Cardiac fibroblast (primary cell): ENCODE results near the gene NOS2.
A peak's percentile ranks its signal among the peaks of the same experiment; 100 is the strongest.

Experiments
- DNase-seq, 2 donors: peaks; one replicate each; pipeline versions ENCODE4 v3.0.0 to v3.0.0-alpha.2; 2010; ENCODE audit warnings: low read depth in 2 of 2
- H3K4me3 ChIP-seq, 2 donors: replicated peaks in 1 of 2; 1 replicate in 1 of 2; 2 replicates in 1 of 2; pipeline ENCODE4 v1.5.1; 2011; ENCODE audit warnings: low read depth in 2 of 2, low read length in 2 of 2, mild to moderate bottlenecking in 2 of 2, moderate library complexity in 1 of 2
- TF ChIP-seq, protein P1 (sequence below): IDR thresholded peaks from one replicate; pipeline ENCODE4 v1.5.1; 2011; ENCODE audit warnings: low read depth, mild to moderate bottlenecking, low read length, inconsistent platforms

Gene NOS2

DNA sequence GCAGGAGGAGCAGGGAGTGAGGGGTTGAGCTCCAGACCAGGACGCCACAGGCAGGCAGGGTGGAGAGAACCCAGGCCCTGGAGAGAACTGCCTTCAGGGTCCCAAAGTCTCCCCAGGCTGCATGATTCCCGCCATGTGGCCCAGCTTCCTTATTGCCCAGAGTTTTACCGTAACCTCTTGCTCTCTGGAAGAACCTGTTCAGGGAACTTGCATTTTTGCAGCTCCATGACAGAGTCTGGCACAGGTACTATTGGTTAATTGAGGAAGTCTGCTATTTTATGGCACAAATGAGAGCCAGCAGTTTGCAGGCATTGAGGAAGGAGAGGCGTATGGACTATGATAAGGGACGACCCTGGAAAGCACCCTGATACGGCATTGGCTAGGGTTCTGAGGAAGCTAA lies 11.6 kb upstream of the NOS2 start:
- TF ChIP-seq, protein P1, sequence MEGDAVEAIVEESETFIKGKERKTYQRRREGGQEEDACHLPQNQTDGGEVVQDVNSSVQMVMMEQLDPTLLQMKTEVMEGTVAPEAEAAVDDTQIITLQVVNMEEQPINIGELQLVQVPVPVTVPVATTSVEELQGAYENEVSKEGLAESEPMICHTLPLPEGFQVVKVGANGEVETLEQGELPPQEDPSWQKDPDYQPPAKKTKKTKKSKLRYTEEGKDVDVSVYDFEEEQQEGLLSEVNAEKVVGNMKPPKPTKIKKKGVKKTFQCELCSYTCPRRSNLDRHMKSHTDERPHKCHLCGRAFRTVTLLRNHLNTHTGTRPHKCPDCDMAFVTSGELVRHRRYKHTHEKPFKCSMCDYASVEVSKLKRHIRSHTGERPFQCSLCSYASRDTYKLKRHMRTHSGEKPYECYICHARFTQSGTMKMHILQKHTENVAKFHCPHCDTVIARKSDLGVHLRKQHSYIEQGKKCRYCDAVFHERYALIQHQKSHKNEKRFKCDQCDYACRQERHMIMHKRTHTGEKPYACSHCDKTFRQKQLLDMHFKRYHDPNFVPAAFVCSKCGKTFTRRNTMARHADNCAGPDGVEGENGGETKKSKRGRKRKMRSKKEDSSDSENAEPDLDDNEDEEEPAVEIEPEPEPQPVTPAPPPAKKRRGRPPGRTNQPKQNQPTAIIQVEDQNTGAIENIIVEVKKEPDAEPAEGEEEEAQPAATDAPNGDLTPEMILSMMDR: no peak
- DNase-seq: no peak
- H3K4me3 ChIP-seq: no peak overlapping the region

DNA sequence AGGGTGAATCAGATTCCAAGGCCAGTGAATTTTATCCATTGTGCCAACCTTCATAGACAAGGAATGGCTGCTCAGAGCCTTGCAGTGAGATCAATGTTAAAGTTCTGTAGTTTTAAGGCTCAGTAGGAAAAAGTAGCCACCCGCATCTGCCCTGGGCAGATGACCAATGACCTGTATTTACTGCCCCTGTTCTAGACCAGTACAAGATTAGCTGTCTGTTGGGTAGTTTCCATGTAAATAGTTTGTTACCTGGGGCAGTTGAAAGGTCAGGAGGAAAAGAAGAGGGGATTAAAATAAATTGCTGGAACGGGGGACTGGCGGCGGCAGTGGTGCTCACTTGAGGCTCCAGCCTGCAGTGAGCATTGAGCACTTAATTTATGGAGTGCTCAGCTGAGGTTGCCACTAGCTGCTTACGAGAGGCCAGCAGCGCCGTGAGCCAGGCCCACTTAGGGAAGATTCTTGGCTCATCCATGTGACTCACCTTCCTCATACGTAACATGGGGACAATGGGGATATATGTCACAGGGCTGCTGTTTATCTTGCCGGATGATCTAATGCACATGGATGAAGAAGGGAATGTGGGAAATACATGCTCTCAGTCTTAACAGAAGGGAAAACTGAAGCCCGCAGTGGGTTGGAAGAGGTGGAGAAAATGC lies 10.7 kb upstream of the NOS2 start:
- TF ChIP-seq, protein P1: no peak
- H3K4me3 ChIP-seq: no peak overlapping the region

DNA sequence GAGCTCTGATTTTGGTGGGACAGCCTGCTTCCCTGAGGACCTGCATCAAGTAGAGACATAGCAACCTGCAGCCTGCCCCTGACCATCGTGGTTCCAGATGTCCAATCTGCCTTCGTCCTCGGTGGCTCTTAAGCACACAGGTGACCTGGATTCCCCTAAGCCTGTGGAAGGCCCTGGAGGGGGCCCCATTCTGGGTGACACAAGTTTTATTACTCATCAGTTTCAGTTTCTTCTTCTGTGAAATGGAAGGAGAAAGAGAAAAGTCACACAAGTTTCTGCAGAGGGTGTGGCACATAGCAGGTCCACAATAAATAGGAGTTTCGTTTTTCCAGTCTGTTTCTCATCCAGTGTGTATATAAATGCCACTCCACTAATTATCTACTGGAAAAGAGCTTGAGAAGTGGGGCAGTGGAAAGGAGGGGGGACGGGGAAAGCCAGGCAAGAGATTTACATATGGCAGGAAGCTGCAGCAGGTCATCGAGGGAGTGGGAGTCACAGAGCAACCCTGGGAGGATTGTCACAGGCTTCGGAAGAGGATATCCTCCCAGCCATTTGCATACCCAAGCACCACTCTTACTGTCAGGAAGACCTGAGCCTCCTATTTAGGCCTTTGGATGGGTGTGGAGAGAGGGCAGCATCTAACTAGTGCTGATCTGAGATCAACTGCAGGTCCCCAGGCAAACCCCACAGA lies 10.0 kb upstream of the NOS2 start:
- H3K4me3 ChIP-seq: no peak overlapping the region
- no peak for DNase-seq
- TF ChIP-seq, protein P1: no peak

More for the DNA sequence above, 10.7 kb upstream of the NOS2 start:
- peak in 1 of 2 donors; percentile 49 for DNase-seq

DNA sequence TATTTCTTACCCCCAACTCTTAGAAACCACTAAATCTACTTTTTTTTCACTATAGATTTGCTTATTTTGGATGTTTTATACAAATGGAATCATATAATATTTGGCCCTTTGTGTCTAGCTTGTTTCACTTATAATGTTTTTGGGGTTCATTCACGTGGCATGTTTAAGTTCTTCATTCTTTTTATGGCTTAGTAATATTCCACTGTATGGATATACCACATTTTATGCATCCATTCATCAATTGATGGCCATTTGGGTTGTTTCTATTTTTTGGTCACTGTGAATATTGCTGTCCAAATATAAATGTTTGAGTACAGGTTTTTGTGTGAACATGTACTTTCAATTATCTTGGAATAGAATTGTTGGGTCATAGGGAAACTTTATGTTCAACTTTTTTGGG lies 9.2 kb upstream of the NOS2 start:
- TF ChIP-seq, protein P1: no peak
- DNase-seq: no peak
- H3K4me3 ChIP-seq: no peak overlapping the region

DNA sequence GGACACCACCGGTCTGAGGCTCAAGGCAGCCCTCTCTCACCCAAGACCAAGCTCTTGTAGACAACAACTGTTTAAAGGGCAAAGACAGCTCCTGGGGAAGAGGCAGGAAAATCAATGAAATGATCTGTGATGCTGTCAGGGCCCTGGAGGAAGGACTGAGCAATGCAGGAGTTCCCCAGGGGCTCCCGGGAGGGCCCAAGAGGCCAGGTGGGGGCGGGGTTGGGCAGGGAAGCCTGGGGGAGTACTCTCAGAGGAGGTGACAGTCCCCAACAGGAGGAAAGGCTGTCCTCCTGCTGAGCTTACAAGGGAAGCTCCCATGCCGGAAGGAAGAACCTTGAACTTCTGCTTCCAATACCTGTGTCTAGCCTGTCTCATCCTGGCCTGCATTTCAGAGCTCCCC lies 8.3 kb upstream of the NOS2 start:
- TF ChIP-seq, protein P1: no peak
- DNase-seq: no peak
- no peak overlapping the region for H3K4me3 ChIP-seq

DNA sequence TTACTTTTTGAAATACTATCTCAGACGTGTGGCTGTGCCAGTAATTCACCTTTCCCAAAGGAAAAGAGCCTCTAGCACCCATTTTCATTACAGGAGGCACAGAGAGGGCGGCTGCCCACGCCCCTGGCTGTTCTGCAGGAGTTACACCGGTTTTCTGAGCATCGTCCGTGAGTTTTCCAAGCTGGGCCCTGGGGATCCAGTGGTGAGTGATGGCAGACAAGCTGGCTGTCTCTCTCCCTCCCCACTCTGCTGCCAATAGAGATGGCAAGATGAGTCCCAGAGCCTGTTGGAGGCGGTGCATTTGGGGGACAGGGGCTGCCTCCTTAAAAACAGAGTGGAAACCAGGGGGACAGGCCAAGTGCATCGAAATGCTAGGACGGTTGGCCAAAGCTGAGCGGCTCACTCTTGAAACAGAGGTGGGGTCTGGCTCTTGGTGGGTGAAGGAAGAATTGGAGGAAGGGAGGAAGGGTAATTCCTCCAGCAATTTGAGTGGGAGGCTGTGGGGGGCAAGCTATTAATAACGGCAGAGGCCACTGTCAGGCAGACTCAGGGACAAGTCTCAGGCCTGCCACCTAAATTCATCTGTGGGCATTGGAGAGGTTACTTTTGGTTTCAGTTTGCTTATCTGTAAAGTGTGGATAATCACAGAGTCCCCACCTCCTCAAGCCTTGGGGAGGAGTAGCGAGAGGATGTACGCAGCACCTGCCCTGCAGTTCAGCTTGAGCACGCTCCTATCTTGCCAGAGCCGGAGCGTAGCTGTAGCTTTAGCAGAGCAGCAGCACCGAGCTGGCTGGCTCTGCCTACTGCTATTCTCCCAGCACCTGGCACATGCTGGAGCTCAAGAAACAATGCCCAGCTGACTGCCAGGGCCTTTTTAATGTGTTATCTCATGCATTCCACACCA lies 7.5 kb upstream of the NOS2 start:
- TF ChIP-seq, protein P1: no peak
- DNase-seq: no peak
- no peak overlapping the region for H3K4me3 ChIP-seq
